Stimulated activated CD8-positive, alpha-beta memory T cell treated with anti-CD3 and anti-CD28 coated beads, Interleukin-7, amount 100 ng/mL, for 48 hours (primary cell): Measurements from ENCODE around the gene ATG10.
"Not testable (repeated sequence)": the region's sequence is repeated elsewhere in the genome, so short reads cannot be mapped to it uniquely, and the experiment has no call there.

ENCODE experiments used
- DNase-seq, 2 donors: peaks; one replicate each; pipeline ENCODE4 v3.0.0-alpha.2; 2020; ENCODE audit warnings: low read depth in 1 of 2; ENCODE audit errors: extremely low read depth in 1 of 2

Gene ATG10

DNA sequence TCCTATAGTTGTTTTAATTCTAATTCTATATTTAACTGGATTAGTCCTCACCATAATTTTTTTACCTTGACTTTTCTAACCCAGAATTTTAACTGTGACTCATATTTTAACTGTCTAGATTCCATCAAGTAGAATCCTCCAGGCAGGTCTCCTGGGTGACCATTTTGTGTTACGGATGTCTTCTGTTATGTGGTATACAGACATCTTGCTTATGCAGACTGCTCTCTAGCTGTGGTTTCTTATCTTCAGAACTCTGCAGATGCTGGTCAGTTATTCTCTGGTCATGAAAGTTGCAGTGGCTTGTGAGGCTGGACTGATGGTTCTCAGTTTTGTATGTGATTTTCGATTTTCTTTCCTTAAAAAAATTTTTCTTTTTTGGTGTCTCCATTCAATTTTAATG is 139.4 kb downstream of the ATG10 start:
- DNase-seq: no peak

DNA sequence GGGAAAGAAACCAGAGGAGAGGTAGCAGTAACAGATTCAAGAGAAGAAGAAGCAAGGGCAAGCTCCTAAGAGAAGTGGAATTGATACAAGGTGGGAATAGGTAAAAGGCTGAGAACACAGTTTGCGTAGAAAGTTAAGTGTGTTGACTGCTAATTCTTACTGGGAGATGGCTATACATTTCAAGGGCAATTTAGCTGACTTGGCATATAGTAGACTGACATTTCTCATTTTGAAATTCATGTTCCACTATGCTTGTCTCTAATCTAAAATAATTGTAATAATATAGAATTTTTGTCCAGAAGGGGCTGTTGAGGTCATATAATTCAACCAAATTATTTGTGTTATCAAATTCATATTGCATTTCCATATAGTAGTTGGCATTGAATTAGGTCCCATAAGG is 144.0 kb downstream of the ATG10 start:
- DNase-seq: no peak

DNA sequence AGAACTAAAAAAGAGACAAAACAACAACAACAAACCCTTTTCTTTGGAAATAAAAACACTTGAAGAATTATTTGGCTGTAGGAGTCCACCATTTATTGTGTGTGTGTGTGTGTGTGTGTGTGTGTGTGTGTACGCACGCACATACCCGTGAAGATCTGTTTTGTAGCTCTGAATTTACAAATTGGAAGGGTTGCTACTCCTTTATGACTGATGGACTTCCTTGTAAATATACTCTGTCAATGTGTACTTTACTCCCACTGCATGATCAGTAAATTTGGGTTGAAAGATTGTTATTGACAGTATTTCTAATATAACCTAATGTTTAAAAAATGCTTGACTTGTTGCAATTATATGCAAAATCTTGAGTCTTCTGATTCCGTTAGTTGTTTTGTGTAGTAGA is 148.1 kb downstream of the ATG10 start:
- no peak for DNase-seq

DNA sequence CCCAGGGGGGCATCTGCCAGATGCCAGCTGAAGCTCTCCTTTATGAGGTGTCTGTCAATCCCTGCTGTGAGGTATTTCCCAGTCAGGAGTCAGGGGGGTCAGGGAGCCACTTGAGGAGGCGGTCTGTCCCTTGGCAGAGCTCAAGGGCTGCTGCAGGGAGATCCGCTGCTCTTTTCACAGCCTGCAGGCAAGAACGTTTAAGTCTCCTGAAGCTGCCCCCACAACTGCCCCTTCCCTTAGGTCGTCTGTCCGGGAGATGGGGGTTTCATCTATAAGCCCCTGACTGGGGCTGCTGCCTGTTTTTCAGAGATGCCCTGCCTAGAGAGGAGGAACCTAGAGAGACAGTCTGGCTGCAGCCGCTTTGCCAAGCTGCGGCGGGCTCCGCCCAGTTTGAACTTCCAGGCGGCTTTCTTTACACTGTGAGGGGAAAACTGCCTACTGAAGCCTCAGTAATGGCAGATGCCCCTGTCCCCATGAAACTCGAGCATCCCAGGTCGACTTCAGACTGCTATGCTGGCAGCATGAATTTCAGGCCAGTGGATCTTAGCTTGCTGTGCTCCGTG is 158.0 kb downstream of the ATG10 start:
- no peak for DNase-seq

DNA sequence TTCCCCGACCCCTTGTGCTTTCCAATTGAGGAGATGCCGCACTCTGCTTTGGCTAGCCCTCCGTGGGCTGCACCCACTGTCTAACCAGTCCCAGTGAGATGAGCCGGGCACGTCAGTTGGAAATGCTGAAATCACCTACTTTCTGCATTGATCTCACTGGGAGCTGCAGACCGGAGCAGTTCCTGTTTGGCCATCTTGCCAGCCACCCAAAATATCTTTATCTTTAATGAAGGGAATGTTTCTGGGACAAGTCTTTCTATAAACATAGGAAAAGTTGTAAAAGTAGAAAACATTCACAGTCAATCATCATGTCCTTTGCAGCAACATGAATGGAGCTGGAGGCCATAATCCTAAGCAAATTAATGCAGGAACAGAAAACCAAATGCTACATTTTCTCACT is 158.8 kb downstream of the ATG10 start:
- no peak for DNase-seq

DNA sequence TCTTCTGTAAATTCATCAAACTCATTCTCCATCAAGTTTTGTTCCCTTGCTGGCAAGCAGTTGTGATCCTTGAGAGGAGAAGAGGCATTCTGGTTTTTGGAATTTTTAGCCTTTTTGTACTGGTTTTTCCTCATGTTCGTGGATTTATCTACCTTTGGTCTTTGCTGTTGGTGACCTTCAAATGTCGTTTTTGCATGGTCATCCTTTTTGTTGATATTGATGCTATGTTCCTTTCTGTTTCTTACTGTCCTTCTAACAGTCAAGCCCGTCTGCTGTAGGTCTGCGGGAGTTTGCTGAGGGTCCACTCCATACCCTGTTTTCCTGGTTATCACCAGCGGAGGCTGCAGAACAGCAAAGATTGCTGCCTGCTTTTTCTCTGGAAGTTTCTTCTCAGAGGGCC is 165.4 kb downstream of the ATG10 start:
- no peak for DNase-seq

DNA sequence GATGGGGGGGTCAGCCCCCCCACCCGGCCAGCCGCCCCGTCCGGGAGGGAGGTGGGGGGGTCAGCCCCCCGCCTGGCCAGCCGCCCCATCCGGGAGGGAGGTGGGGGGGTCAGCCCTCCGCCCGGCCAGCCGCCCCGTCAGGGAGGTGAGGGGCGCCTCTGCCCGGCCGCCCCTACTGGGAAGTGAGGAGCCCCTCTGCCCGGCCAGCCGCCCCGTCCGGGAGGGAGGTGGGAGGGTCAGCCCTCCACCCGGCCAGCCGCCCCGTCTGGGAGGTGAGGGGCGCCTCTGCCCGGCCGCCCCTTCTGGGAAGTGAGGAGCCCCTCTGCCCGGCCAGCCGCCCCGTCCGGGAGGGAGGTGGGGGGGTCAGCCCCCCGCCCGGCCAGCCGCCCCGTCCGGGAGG is 168.0 kb downstream of the ATG10 start:
- not testable (repeated sequence) for DNase-seq

DNA sequence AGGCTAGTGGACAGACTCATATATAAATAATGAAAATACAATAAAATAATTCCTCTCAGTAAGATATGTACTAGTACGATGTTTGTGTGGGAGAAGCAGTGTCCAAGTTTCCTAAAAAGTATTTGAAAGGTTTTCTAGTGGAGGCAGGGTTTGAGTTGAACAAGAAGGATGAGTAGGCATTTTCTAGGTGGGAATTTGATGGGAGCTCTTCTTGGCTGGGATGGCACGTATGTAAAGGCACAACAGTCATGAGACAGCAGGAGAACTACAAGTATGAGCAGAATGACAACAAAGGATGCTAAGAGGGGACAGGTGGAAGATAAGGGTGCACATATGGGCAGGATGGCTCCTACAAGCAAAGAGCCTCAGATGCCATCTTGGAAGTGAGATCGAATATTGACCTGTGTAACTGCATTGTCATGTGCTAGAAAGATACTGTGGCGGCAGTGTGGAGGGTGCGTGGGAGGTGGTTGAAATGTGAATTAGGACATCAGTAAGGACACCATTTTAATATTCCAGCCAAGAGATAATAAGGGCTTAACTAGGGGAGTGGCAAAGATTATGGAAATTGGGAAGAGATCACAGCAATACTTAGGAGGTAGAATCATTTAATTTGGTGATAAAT is 170.5 kb downstream of the ATG10 start:
- no peak for DNase-seq

DNA sequence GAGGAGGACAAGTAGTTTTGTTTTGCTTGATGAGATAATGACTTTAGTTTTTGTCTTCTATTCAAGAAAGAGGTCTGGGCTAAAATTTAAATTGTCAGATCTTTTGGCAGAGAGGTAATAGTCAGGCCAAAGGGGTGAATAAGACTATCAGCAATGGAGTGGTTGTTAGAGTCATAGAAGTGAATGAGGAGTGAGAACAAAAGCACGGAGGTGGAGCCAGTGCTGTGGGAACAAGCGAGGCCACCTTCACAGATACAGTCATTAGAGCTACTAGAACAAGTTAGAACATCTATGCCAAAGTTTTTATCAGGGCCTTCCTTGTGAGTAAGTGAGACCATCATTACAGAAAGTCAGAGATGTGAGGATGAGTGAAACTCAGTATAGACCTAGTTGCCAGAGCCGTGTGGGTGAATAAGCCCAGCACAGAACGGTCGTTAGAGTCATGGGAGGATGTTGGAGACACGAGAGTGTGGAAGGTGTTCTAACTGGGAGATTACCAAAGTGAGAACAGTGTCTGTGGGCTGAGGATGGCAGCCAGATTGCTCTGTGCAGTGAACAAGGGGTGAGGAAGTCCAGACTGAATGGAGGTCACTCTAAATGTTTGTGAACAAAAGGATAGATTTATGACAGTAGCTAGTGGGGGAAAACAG is 171.2 kb downstream of the ATG10 start:
- DNase-seq: no peak

DNA sequence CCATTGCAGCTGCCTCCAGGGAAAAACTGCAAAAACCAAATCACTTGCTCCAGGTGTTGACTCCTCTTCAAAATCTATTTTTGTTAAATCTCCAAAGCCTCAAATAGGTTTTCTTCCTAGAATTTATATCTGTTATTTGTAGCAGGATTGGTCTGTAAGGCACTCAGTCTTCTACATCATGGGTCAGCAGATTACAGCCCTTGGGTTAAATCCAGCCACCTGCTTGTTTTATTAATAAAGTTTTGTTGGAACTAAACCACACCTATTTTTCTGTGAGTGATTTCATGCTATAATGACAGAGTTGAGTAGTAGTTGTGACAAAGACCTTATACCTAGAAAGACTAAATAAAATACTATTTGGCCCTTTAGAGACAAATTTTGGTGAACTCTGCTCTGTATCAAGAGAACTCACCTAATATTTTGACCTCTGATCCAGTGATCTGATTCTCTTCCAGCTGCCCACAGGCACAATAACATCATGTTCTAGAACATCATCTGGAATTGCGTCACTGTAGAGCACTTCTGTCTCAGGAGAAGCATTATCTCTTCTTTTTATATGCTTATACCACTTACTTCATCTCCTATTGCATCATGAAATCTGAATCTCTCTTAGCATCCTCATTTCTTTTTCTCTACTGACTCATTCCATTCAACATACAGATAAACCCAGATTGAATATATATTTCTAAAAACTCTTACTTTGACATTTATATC is 176.2 kb downstream of the ATG10 start:
- DNase-seq: no peak

DNA sequence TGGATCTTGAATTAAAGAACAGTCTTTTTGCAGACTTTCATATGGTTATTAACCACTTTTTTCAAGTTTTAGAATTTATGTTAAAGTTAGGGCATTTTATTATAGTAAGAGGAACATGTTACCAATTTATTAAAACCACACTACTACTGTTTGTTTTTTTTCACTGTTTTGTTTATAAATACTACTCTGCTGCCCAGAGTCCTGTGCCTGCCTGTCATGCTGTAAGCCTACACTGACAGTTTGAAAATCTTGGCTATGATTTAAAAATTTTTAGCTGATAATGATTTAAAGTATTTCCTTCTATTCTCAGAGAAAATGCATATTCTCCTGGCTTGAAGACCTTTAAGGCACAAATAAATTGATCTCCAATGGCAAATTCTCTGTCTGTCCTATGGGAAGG is 177.6 kb downstream of the ATG10 start:
- no peak for DNase-seq

DNA sequence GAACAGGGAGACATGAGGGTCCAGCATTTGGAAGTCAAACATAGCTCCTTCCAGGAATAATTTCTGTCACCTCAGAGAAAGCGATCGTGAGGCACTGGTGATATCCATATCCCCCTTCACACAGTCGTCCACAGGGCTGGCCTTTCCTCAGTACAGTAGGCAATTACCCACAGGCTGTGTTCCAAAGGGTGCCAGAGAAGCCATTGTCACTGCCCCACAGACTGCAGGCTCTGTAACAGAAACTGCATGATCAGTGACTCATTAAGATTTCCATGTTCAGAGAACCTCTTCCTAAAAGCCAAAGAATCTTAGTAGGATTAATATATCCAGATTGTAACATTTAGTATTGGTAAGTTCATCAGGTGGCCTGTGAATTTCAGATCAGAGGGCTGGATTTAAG is 178.7 kb downstream of the ATG10 start:
- no peak for DNase-seq

- no peak for DNase-seq
Measured at GRCh38 chr5:82151204-82151603, 179.4 kb downstream of the ATG10 start.

GRCh38 chr5:82151662-82152061 is 179.8 kb downstream of the ATG10 start:
- no peak for DNase-seq

- DNase-seq: no peak
Measured at GRCh38 chr5:82152978-82153481, 181.2 kb downstream of the ATG10 start.

GRCh38 chr5:82154776-82155175 is 183.0 kb downstream of the ATG10 start:
- DNase-seq: no peak

- no peak for DNase-seq
Measured at GRCh38 chr5:82155305-82155704, 183.5 kb downstream of the ATG10 start.

DNA sequence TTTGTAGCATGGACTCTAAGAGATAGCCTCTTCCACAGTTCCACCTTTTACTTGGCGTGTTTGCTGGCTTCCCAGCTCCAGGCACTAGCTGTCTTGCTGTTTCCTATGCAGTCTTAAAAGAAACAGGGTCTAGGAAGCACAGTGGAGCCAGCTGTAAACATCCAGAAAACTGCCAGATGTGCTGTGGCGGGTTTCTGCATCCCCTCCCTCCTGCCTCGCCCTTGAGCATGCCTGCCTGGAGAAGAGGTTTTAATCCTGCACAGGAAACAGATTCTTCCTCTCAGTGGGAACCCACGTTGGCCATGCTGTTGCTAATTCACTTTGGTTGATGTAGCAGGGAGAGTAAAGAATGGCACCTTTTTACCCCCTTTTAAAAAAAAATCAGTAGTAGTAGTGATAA is 185.1 kb downstream of the ATG10 start:
- DNase-seq: no peak

- no peak for DNase-seq
Measured at GRCh38 chr5:82158755-82159413, 187.1 kb downstream of the ATG10 start.

- no peak for DNase-seq
Measured at GRCh38 chr5:82160948-82161347, 189.1 kb downstream of the ATG10 start.

DNA sequence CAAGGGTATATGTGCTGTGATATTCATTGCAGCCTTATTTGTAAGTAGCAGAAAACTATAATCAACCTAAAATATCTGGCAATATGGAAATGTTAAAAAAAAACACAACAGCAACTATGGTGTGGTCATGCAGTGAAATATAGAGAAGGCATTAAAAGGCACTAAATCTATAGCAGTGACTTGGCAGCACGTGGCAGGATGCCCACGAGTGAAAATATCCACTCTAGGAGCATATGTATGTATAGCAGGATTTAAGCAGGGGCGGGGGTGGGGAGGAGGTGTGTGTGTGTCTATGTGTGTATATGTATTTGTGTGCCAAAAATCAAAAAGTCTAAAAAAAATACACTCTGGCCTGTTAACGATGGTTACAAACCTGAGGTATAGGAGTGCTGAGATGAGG is 190.8 kb downstream of the ATG10 start:
- DNase-seq: no peak
